ENCODE measurements around the gene ALPL.

DNA sequence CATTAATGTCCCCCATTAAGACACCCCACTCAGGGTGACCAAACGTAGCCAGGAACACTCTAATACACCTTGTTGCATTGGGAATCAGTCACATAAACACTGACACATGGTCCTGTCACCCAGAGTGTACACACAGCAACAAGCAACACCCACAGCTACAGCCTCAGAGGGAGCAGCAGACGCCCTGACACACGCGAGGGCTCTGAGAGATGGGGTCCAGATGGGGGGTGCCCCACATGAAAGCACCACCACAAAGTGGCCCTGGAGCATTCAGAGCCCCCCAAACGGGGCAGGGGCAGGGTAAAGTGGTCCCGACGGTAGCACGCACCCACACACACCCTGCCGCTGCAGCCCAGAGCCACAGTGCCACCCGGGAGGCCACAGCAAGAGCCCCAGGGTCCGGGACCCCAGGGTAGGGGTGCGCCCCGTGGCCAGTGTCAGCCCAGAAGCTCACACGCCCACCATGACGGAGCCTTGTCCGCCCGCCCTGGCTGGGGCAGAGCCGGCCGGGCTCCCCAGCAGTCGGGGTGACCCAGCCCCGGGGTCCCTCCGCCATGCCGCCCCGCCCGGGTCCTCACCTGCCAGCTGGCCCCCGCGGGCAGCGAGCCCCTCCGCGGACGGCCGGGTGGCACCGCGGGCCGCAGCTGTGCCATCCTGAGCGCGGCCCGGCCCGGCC is 112.7 kb downstream of the ALPL start:
- no peak for TF ChIP-seq CTCF (conservative IDR thresholded peaks at IDR 0.05)
- no peak for TF ChIP-seq EZH2 (IDR thresholded peaks at IDR 0.05; ENCODE audit: low read depth)
